NCI-H524 (cell line): Measurements from ENCODE around the gene OR1B1.
"Not testable (repeated sequence)": the region's sequence is repeated elsewhere in the genome, so short reads cannot be mapped to it uniquely, and the experiment has no call there.

Experiments used
- DNase-seq, 2 experiments: peaks; one replicate each; lab custom pipeline; 2025; lab: John Stamatoyannopoulos, UW

OR1B1 gene

DNA sequence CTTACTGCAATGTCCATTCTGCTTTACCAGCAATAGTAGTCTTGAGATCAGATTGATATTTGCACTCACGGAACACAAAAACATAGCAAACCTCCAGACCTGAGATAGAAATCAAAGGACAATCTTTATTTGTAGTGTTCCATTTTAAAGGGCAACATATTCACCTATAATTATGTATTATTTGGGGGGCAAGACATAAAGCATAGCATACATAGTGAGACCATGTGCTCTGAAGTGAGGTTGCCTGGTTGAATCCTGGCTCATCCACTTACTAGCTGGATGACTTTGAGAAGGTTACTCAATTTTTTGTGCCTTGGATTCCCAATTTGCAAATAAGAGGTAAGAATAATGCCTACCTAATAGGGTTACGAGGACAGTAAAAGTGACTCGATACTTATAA, at the start of gene OR1B1:
Gene OR1B1, minus strand, starts transcription at position 101 of the 400 bp plus-strand sequence.
- DNase-seq: no peak

GRCh38 chr9:122695696-122696095, 38.3 kb upstream of the OR1B1 start:
- no peak for DNase-seq

DNA sequence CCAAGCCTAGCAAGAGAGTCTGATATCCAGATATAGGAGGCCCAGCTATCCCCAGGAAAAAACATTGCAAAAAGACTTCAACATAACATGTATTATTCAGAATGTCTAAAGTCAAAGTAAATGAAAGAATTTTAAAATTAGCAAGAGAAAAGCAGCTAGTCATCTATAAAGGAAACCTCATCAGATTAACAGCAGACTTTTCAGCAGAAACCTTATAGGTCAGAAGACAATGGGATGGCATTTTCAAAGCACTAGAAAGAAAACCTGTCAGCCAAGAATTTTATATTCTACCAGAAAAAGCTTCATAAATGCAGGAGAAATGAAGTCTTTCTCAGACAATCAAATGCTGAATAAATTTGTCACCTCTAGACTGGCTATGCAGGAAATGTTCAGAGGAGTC, 27.4 kb upstream of the OR1B1 start:
- DNase-seq: no peak

GRCh38 chr9:122672481-122672880, 15.1 kb upstream of the OR1B1 start:
- no peak for DNase-seq

DNA sequence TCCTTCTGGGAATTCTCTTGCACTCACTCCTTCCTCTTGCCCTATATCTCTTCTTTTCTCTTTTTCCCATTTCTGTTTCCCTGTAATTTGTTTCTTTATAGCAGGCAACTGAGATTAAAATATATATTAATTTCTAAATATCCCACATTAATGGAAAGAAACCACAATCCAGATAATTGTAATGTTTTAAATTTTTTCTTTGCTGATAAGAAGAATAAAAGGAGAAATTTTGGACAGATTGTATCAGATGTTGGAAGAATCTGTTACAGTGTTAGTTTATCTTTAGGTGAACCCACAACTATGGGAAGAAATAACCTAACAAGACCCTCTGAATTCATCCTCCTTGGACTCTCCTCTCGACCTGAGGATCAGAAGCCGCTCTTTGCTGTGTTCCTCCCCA, 4.0 kb upstream of the OR1B1 start, which contains the start of gene OR1L1:
Gene OR1L1, plus strand, starts transcription at position 301 of the 400 bp plus-strand sequence. Its CDS starts 0 bp downstream, at position 301.
- no peak for DNase-seq

- DNase-seq: no peak
These were observed 1.0 kb downstream of the OR1B1 start for GRCh38 chr9:122656378-122656777.

DNA sequence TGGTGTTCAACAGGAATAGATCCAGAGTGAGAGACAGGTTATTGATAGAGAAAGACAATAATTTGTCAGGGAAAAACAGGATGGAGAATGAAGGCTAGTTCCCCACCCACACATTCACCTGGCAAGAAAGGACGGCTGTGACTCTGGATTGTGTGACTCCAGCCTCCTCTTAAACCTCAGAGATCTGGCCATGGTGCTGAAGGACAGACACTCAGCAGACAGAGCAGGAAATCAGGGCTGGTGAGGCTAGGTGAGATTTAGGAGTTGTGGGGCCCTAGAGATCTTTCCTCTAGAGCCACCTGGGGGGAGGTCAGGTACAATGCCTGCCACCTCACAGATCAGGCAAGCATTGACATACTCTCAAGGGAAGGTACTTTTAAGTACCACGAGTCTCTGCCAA, 15.2 kb downstream of the OR1B1 start:
- DNase-seq: no peak

GRCh38 chr9:122619996-122620395, 37.4 kb downstream of the OR1B1 start:
- no peak for DNase-seq

GRCh38 chr9:122614362-122614761, 43.1 kb downstream of the OR1B1 start, which contains the start of gene OR1Q1:
Gene OR1Q1 (plus strand): TSS chr9:122614738. CDS start chr9:122614738, 0 bp downstream.
- DNase-seq: no peak

- DNase-seq: no peak
These were observed 47.6 kb downstream of the OR1B1 start for GRCh38 chr9:122609804-122610203.

GRCh38 chr9:122606587-122606986, 50.8 kb downstream of the OR1B1 start:
- DNase-seq: no peak

GRCh38 chr9:122605691-122606090, 51.7 kb downstream of the OR1B1 start:
- no peak for DNase-seq

- not testable (repeated sequence) for DNase-seq
These were observed 74.1 kb downstream of the OR1B1 start, which contains the start of gene OR1L8 for GRCh38 chr9:122583284-122583683. Gene OR1L8 (minus strand): TSS chr9:122583384. CDS start chr9:122568477, 14,907 bp downstream.

DNA sequence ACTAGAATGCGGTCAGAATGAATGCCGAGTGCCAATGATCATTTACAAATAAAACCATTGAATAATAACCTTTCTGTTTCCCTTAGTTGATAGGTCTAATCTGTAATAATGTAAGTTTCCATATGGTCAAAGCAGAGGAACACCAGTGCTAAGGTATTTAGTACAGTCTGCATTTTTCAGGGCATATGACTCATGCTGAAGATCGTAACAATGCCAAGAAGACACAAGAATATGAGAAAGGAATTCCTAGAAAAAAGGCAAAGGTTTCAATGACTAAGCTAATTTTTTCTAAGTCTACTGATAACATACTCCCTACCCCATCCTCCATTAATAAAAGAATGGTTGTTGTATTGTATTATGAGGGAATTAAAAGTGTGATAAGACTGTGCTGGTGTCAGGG, 77.1 kb downstream of the OR1B1 start:
- DNase-seq: no peak

GRCh38 chr9:122579874-122580273, 77.6 kb downstream of the OR1B1 start:
- no peak for DNase-seq
